Fibroblast of the aortic adventitia (primary cell): ENCODE data around the gene ACTMAP. TPM values are rescaled to one million over a fixed set of nuclear protein-coding genes. Genes with fewer than 3 reads are reported as not detected.

Experiments used
- DNase-seq: peaks from one replicate; pipeline ENCODE4 v3.0.0-alpha.2; 2010; ENCODE audit warnings: low read depth
- H3K4me3 ChIP-seq: 2 replicates; pipeline ENCODE4 v1.5.1; 2011; ENCODE audit warnings: low read depth, mild to moderate bottlenecking, control low read depth, low read length, moderate library complexity
- CTCF ChIP-seq: IDR thresholded peaks from 2 replicates; pipeline ENCODE4 v1.5.1; 2011; ENCODE audit warnings: mild to moderate bottlenecking, low read length, control low read depth, inconsistent platforms; ENCODE audit not compliant: insufficient read depth
- total RNA-seq: library from RNA; depleted of rRNA; stranded (reverse); fragments of >200 nt; gene quantifications from 2 replicates; pipeline ENCODE4 v1.2.3, GENCODE V29; 2012; ENCODE audit warnings: low replicate concordance

The ACTMAP gene
- total RNA-seq, 1 donor = 0.99 TPM

GRCh38 chr19:40704491-40705361 is 45.6 kb downstream of the ACTMAP start:
- no peak for TF ChIP-seq CTCF
- H3K4me3 ChIP-seq = no peak overlapping the region
- DNase-seq = no peak

GRCh38 chr19:40703029-40703755 is 47.1 kb downstream of the ACTMAP start:
- TF ChIP-seq CTCF = no peak
- DNase-seq = no peak
- no peak overlapping the region for H3K4me3 ChIP-seq

- H3K4me3 ChIP-seq = no peak overlapping the region
- peak; percentile 36 for DNase-seq
- peak; percentile 62 for TF ChIP-seq CTCF
Measured at GRCh38 chr19:40702337-40703012, 47.8 kb downstream of the ACTMAP start.

GRCh38 chr19:40701758-40702157 is 48.5 kb downstream of the ACTMAP start:
- DNase-seq = no peak
- no peak for TF ChIP-seq CTCF

DNA sequence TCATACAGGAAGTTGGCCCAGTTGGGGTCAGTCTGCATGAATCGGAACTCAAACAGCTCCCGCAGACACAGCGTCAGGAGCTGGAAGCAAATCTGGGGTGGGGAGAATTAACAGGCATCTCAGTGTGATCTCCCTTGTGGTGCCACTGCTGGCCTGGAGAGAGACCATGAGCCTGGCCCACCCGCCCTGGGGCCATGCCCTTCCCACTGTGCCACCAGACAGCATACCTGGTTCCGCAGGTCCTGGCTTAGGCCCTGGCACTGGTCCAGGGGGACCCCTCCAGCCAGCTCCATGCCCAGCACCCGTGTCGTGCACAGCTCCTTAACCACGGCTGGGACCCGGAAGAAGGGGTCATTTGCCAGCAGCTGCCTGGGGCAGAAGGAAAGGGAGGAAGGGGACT is 50.2 kb downstream of the ACTMAP start:
- DNase-seq = no peak
- TF ChIP-seq CTCF = no peak
- H3K4me3 ChIP-seq = no peak overlapping the region

More at GRCh38 chr19:40701758-40702157, 48.5 kb downstream of the ACTMAP start:
- H3K4me3 ChIP-seq = no peak overlapping the region

DNA sequence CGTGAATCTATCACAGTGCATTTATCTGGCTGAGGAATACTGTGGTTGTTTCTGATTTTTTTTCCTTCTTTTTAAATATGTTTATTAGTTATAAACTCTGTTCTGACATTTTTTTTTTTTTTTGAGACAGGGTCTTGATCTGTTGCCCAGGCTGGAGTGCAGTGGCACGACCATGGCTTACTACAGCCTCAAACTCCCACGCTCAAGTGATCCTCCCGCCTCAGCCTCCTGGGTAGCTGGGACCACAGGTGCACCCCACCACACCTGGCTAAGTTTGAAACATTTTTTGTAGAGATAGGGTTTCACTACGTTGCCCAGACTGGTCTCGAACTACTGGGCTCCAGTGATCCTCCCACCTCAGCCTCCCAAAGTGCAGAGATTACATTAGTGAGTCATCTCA is 53.3 kb downstream of the ACTMAP start:
- no peak for TF ChIP-seq CTCF
- H3K4me3 ChIP-seq = no peak overlapping the region
- DNase-seq = no peak
